HCEC 1CT (cell line): Measurements from ENCODE around the gene CABCOCO1.

Experiments
- DNase-seq: peaks from one replicate; pipeline ENCODE4 v3.0.0-alpha.2; 2017

The CABCOCO1 gene, protein sequence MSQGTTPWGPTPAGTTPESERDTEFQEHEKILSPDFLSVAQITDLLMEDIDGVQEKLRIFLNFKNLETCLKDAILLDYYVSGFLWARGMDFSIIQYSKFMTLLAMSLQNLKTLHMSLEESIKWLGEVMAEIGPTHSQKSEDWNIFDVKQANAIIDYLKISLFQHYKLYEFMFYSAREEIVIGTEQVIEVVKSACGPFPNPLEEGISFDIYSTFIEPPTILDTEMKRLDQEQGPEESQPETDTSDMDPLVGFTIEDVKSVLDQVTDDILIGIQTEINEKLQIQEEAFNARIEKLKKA

DNA sequence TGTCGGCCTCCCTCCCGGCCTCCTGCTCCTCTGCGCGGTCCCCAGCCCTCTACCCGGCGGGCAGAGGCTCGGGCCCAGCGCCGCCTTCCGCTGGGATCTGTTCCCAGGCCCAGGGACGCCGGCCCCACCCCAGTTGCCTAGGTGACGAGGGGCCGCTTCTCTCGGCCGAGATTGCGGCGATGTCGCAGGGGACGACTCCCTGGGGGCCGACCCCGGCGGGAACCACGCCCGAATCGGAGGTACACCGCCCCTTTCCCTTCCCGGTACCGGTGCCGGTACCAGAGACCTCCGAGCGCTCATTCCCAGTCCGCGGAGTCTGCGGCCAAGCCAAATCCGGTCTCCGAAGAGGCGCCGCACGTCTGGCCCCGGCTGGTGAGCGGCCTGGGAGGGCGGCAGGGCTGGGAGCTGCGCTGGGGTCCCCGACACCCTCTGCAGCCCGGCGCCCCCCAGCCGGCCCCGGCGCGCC lies at the start of gene CABCOCO1:
Gene CABCOCO1, plus strand, starts transcription at position 136 of the 466 bp plus-strand sequence. Its CDS starts 44 bp downstream, at position 180.
- DNase-seq: peak; percentile 70

DNA sequence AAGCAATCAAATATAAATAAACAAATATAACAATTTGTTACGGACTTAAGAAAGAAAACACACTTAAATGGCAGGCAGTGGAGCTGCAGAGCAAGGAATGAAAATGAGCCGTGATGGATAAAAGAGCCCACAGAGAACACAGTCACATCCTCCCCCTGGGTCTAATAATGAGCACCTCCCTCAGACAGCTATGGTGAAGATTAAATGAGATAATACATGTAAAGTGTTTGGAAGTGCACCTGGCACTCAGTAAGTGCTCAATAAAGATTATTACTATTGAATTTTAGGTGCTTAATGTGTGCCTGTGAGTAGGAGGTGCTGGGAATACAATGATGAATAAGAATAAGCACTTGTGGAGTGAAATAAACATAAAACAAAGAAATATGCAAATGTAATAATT lies 49.1 kb upstream of the CABCOCO1 start:
- DNase-seq: no peak

DNA sequence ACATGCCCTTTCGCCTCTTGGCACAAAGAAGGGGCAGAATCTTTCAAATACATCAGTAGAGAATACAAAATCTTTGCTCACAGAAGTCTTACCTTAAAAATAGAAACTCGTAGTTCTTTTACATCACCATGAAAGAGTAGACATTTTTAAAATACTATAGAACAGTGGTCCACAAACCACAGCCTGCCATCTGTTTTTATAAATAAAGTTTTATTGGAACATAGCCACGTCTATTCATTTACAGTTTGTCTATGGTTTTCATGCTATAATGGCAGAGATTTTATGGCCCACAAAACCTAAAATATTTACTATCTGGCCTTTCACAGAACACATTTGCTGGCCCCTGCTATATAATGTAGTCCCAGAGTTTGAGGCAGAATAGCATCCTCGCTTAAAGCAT lies 46.1 kb upstream of the CABCOCO1 start:
- DNase-seq: no peak

DNA sequence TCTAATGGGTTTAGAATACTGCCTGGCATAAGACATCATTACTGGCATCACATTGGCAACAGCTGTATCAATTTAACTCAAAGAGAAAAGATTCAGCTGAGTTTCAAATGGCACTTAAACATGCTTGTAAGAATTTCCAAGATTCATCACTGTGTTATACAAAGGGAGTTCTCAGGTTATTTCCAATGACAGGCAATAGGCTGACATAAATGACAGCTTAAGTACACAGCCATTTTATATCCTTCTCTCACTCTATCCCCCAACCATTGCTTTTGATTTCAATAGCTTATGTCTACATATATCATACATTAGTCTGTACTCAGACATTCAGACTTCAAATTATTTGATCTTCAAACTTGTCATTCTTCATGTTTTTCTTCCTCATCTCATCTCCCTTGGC lies 45.5 kb upstream of the CABCOCO1 start:
- DNase-seq: no peak

DNA sequence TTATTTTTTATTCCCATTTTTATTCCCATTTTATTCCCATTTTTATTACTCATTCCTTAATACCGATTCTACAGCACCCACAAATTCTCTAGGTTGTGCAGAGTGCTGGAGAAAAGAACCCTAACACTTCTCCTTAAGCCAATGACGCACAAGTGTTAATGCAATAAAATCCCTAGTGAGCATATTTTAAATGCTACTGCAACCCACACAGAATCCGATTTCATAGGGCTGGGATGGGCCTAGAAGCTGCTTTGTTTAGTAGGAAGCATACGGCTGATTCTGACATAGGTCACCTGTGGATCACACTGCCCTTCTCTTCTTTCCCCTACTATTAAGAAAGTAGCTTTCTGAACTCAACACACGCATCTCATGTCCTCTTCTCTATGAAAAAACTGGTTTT lies 45.1 kb upstream of the CABCOCO1 start:
- no peak for DNase-seq

DNA sequence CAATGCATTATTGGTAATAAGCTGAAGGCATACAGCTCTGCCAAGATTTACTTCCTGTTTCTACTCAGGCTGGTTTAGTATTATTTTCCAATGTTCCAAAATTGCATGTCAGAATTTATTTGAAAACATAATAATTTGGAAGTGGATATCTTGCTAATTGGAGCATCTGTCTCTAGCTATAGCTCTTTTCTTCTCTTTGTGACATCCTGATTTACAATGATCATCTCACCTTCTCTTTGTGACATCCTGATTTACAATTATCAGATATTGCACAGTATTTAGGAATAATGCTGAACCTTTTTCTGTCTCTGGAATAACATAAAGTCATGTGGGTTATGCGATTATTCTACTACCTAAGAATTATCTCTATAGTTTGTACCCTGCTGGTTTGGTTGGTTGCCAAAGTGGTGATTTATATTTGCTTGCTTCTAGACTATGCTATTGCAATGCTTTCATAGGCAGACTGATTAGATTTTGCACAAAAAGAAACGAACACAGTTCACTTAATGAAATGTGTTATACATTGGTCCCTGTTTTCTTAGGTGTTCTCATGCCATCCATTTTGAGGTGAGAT lies 44.3 kb upstream of the CABCOCO1 start:
- DNase-seq: no peak

DNA sequence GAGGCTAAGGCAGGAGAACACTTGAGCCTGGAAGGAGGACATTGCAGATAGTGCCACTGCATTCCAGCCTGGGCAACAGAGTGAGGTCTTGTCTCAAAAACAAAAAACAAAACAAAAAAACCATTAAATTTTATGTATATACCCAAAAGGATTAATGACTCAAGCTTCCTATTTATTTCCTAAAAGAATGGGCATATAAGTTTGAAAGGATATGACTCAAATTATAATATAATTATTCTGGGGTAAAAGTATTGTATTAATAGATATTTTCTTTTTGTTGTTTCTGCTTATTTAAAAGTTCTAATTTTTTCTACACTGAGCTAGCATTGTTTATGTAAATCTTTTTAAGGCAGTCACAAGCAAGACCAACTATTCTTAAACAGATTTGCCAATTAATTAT lies 42.2 kb upstream of the CABCOCO1 start:
- no peak for DNase-seq

DNA sequence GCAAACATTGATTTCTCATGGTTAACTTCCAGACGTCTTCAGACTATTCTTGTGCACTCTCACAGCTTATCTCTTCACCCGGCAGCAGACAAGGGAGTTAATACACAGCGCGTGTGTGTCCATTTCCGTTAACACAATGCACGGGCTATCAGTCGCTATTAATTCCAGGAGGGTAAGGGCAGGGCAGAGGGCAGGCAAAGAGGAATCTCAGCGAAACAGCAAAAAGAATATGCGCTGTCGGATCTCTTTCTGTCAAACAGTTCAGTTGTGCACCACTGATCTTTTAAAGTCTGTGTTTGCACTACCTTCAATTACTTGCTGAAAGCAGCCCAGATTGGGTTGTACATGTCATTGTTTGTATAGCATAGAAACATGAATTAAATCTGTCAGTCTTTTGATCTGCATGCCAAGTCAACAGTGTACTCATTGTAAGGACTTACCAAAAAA lies 41.1 kb upstream of the CABCOCO1 start:
- DNase-seq: no peak

DNA sequence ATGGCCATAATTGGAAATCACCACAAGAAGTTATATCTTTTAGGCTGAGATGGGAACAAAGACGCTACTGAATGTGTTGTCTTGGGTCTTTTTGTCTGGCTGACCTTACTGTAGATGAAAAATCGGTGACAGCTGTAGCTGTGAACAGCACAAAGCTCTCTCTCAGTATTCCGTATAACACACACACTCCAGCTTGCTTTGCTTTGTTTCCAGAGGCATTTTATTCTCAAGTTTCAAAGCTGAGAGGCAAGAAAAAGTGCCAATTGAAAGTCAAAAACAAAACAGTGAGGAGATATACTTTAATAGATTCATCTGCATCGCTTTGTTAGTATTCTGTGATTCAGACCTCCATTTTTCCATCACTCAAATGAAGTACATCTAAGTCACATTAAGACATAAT lies 39.6 kb upstream of the CABCOCO1 start:
- no peak for DNase-seq

DNA sequence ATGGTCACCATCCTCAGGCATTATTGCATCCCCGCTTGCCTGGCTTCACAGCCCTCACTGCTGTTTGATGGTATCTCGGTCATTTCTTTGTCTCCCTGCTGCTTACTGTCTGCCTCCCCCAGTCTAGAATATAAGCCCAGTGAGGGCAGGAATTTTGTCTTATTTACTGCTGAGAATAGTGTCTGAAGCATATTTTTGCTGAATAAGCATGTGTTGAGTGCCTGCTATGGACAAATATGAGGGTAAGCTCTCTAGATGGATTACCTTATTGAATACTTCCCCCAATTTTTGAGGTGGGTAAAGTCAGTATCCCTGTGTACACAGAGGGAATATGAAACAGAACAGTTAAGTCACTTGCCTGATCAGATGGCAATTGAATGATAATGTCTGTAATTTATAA lies 36.5 kb upstream of the CABCOCO1 start:
- DNase-seq: no peak

DNA sequence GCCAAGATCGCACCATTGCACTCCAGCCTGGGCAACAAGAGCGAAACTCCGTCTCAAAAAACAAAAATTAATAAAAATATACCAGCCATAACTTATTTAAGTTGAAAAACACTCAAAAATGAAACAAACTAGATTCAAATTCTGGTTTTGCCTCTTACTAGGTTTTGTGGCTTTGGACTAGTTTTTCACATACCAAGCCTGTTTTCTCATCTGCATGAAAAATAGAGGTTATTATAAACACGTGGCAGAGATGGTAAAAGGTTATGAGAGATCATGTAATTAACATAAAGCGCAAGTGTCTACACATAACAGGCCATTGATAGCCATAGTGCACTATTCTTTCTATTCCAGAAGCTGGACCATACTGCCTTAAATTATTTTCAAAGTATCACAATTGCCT lies 35.5 kb upstream of the CABCOCO1 start:
- DNase-seq: peak; percentile 44

DNA sequence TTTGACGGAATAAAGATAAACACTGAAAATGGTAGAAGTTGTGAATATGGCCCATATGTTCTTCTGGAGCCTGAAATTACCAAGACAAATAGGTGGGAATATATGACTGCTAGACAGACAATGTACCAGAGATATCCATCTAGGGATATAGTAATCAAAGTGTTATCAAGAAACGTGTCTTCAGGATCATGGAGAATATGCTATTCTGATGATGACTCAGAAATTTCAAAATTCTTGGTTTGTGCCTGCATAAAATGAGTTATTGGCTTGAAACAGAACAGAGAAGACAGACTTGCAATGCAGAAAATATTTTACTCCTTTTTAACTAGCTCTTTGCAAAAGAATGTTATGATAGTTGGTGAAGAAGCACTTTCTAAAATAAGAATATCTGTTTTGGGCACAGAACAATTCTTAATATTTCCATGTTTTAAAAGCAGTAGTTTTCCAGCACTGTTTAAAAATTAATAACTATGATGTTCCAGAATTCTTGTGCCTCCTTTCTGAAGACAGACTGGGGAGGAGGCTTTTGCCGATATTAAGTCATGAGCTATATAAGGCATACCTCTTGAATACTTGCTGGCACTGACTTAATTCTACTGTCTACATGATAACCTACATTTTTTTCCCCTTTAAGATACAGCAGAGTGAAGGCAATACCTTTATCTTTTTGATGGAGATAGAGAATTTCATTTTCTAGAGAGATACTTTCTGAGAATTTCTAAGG lies 34.4 kb upstream of the CABCOCO1 start:
- peak; percentile 81 for DNase-seq

DNA sequence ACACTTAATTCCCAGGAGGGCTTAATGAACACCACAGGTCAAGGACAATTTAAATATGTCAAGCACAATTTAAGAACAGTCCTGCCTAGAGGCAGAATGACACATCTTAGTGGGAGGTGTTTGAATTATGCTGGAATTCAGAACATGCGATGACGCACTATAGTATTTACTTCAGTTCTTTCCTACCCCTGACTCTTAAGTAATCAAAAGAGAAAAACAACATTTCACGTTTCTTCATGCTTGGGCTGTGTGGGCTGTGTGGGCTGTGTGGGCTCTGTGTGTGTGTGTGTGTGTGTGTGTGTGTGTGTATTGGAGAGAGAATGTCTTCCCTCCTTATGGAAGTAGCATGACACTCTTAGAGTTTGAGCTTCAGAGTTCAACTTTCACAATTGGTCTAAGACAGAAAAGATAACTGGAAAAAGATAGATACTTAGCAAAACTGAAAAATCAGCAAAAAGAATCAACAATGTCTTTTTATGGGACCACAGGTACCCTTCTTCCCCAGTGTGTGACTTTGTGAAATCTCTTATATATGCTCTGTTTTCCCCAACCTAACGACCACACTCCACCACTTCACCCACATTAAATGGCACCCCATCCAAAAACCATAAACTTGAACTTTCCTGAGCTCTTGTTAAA lies 33.7 kb upstream of the CABCOCO1 start:
- DNase-seq: peak; percentile 96

DNA sequence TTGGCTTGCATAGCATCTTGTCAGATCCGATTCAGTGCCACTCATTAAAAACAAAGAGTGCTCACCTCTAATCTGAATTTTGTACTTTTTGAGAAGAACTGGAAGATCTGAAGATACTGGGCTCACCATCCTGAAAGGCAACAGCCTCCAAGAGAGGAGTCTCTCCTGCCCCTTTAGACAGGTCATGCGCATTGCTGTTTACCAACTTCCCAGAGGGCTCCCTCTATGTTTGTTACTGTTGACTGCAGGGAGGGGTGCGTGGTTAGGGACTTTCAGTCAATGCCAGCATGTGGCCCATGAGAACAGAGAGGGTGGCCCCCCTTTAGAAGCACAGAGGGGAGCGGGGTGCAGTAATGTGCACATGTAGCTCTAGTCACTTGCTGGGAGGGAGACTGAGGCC lies 33.2 kb upstream of the CABCOCO1 start:
- DNase-seq: no peak

DNA sequence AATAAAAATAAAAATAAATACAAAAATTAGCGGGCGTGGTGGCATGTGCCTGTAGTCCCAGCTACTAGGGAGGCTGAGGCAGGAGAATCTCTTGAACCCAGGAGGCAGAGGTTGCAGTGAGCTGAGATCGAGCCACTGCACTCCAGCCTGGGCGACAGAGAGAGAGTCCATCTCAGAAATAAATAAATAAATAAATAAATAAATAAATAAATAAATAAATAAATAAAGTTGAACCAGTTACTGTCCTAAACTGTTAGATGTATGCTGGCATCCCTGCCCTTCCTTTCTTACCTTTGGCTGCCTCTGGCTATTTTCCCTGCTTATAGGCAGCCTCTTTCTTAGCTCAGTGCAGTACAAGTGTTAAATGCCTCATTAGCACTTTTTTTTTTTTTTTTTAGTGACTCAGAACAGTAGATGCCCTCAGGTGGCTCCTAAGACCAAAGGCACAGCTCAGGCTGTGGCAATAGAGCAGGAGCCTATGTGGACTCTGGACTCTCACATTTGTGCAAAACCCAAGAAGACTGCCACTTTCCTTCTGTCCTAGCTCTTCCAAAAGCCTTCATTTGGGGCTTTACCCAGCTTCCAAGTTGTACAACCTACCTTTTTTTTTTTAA lies 30.6 kb upstream of the CABCOCO1 start:
- DNase-seq: no peak

DNA sequence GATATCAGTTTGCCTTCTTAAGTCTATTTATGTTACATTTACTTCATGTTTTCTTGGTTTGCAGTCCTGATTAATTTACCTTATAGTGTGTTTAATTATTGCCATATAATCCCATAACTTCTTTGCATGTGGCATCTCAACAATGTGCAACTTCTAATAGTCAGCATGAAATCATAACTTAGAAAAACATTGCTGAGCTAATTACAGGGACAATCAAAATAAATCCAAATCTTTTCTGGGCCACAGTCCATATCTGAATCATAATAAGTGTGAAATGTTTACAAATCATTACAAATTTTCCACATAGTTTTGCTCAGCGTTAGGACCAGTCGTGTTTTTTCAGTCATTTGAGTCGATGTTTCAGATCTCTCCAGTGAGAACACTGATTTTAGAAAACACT lies 29.1 kb upstream of the CABCOCO1 start:
- peak; percentile 88 for DNase-seq

DNA sequence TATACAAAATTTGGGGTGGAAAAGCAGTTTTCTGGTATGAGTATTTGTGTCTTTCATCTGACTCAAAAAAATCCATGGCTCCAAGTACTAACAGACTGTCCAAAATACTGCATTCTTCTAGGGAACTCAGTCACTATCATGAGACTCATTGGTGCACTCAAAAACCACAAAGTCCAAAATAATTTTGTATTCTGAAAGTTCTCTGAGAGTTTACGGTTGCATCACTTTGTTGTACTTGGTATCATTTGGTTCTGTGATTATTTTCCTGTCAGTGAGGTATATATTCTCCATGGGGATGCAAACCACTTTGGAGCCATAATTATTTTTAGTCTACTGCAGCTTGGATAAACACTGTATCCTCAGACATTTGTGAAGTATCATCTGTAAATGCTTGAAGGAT lies 28.0 kb upstream of the CABCOCO1 start:
- peak; percentile 74 for DNase-seq

DNA sequence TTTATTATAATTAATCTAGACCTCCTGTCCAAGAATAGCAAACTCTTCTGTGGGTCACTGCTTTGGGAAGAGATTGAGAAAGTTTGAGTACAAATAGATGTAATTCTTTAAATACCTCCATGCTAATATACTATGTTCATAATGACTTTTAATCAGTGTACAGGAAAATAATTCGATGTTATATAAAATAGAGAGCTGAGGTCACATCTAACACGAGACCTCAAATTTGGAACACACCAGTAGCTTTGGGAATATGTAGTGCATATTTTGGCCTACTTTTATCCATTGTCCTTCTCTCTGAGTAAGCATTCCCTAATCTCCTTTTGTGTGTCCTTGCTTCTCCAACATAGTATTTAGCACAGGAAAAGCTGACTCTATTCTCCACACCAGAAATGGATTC lies 27.3 kb upstream of the CABCOCO1 start:
- no peak for DNase-seq

DNA sequence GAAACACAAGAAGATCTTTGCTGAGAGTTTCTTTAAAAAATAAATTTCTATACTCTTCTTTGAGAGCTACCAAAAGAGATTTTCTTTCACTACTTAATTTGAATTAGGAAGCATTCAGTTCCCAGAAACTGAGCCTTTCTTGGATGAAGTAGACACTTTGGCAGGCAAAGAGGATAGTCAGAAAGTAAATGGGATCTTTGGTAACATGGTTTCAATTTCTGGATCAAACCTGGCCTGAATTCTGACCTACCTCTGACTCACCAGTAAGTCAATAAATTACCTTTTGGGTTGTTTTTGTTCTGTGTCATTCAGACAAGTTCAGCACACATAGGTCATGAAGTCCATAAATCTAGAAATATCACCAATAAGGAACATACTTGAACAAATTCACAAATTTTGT lies 26.8 kb upstream of the CABCOCO1 start:
- peak; percentile 71 for DNase-seq

DNA sequence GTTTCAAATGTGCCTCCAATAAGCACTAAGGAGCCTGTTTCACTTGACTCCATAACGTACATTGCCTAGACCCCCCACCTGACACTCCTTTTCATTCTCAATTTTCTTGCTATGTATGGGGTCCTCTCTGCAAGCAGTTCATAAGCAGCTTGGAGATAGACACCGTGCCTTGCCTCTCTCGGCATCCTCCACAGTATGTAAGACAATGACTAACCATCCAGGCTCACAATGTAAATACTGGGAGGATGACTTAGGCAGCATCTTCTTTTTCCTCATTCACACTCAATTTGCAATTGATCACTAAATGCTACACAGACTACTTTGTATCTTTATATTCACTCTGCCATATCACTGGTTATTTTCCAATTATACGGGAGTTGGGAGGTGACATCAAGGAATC lies 22.8 kb upstream of the CABCOCO1 start:
- DNase-seq: no peak

DNA sequence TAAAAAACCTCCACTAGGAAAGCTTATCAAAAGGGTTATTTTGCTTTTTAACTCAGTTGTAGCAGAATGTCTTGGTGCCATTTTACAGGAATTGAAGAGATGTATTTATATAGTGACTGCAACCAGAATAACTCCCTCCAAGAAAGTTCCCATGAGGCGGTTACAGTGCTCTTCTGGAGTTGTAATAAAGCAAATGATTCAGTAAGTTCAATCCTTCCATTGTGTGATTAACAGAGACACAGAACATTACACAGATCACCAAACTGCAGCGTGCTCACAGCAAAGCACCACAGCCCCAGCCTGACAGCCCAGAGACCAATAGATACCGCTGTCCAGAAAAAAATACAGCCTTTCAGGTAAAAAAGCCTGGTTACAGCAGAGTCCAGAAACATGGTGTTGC lies 21.9 kb upstream of the CABCOCO1 start:
- no peak for DNase-seq

DNA sequence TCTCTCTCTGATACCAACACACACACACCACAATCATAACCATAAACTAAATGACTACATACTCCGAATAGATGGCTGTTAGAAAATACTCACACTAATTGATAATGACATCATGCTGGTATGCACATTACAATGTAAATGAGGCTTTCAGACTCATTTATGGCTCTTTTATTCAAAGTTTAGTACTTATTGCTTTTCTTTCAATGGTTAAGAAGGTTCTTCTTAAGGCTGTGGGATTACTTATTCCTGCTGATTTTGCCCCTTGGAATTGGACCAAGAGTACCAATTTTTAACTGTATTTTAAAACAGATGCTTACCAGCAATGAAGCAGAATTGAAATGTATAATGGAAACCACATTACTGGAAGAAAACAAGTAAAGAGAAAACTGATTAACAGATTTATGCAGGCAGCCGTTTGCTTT lies 20.6 kb upstream of the CABCOCO1 start:
- DNase-seq: no peak

DNA sequence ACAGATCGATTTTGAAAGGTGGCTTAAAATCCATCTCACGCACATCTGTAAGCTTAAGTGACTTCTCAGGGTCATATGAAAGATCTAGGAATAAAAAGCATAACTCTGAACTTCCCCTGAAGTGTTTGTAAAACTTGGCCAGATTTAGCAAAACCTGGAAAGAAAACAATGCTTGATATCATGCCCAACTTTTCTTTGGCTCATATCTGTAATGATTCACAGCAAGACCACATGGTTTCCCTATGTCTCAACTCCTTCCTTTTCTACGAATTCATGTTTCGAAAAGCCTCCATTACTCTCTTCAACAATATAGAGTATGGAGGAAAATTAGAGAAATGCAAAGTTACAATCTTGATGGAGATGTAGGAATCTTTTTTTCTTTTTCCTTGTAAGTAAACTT lies 20.1 kb upstream of the CABCOCO1 start:
- DNase-seq: peak; percentile 46
